ENCODE data around the gene POLRMT.
"Not testable (repeated sequence)": the region's sequence is repeated elsewhere in the genome, so short reads cannot be mapped to it uniquely, and the experiment has no call there.

The POLRMT gene

GRCh38 chr19:588093-588740 lies 45.1 kb downstream of the POLRMT start:
- DNase-seq (ENCODE audit: low read depth) = peak; percentile 82
- H3K4me3 ChIP-seq (ENCODE audit: low read length) = no peak overlapping the region
- TF ChIP-seq, protein P1, sequence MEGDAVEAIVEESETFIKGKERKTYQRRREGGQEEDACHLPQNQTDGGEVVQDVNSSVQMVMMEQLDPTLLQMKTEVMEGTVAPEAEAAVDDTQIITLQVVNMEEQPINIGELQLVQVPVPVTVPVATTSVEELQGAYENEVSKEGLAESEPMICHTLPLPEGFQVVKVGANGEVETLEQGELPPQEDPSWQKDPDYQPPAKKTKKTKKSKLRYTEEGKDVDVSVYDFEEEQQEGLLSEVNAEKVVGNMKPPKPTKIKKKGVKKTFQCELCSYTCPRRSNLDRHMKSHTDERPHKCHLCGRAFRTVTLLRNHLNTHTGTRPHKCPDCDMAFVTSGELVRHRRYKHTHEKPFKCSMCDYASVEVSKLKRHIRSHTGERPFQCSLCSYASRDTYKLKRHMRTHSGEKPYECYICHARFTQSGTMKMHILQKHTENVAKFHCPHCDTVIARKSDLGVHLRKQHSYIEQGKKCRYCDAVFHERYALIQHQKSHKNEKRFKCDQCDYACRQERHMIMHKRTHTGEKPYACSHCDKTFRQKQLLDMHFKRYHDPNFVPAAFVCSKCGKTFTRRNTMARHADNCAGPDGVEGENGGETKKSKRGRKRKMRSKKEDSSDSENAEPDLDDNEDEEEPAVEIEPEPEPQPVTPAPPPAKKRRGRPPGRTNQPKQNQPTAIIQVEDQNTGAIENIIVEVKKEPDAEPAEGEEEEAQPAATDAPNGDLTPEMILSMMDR (IDR thresholded peaks at IDR 0.05; ENCODE audit: insufficient read depth, low read depth, low read length, missing control alignments) = peak; percentile 68

DNA sequence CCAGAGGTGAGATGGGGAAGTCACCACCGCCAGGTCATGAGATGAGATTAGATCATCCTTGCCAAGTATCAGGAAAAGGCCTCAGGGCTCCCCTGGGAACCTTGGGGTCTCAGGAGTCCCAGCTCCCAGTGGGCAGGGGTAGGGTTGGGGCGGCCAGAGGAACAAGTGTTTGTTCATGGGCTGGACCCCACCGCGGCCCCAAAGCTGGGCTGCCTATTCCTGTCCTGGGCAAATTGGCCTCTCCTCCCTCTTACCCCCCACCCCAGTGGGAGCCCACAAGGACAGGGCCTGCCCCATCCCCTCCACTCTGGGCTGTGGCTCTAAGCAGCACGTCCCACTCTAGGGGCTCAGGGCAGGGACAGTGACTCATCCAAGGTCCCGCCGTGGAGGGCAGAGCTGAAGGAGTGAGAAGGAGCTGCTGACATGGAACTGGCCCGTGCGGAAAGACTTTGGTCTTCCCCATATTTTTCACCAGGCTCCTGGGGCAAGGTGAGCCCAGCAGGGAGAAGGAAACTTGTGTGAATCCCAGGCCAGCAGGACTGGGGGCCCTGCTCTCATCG lies 47.7 kb downstream of the POLRMT start:
- TF ChIP-seq, protein P1 (IDR thresholded peaks at IDR 0.05; ENCODE audit: insufficient read depth, low read depth, low read length, missing control alignments) = no peak
- no peak overlapping the region for H3K4me3 ChIP-seq (ENCODE audit: low read length)
- no peak for DNase-seq (ENCODE audit: low read depth)

DNA sequence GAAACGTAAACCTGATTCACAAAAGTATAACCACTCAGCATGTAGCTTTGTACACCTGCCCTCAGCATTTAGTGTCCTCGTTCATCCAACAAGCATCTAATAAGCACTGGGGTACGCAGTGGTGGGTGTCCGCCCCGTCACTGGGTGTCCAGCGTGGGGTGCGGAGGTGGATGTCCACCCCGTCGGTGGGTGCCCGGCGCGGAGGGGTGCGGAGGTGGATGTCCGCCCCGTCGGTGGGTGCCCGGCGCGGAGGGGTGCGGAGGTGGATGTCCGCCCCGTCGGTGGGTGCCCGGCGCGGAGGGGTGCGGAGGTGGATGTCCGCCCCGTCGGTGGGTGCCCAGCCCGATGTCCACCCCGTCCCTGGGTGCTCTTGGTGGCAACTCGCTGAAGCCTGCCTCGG lies 48.2 kb downstream of the POLRMT start:
- not testable (repeated sequence) for DNase-seq (ENCODE audit: low read depth); H3K4me3 ChIP-seq (ENCODE audit: low read length)

DNA sequence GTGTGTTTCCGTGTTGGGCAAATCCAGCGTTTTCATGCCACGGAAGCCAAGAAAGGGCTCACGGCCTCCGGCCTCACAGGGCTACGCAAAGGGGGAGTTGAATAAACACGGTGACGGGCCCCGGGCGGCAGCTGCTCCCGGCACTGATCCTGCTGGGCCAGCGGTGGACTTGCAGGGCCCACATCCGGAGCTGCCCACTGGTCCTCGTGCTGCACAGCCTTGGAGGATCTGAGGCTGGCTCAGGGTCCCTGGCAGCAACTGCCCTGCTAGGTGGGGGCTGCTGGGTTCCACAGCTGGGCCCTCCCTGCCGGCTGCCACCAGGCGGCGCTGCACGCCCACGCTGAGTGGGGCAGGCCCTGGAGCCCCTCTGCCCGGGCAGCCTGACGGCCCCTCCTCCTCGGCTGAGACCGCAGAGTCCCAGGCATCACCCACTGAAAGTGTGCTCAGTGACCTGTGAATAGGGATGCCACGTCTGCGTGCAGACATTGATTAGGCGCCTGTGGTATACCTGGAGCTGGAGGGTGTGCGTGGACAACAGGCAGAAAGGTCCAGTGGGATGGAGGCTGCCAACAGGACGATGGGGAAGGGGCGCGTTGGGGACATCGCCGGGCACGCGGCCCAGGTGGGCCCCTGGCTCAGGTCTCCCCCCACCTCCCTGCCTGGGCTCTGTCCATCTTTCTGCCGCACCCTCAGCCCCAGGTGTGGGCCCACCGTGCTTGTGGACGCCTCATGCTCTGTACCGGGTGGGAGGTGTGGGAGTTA lies 48.9 kb downstream of the POLRMT start:
- peak; percentile 32 for DNase-seq (ENCODE audit: low read depth)
- no peak overlapping the region for H3K4me3 ChIP-seq (ENCODE audit: low read length)
- TF ChIP-seq, protein P1 (IDR thresholded peaks at IDR 0.05; ENCODE audit: insufficient read depth, low read depth, low read length, missing control alignments) = peak; percentile 59

DNA sequence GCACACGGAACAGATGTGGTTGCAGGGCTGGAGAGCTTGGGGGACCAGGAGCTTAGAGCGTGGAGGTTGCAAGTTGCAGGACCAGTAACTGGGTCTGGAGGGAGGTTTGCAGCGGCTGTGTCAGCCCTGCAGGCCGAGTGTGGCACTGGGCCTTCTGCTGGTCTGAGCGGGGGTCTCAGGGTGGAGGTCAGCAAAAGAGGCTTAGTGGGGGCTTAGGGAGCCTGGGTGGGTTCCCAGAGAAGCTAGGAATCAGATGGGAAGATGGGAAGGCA lies 49.4 kb downstream of the POLRMT start:
- no peak overlapping the region for H3K4me3 ChIP-seq (ENCODE audit: low read length)
- TF ChIP-seq, protein P1 (IDR thresholded peaks at IDR 0.05; ENCODE audit: insufficient read depth, low read depth, low read length, missing control alignments) = no peak
- no peak for DNase-seq (ENCODE audit: low read depth)

- no peak overlapping the region for H3K4me3 ChIP-seq (ENCODE audit: low read length)
Observed at GRCh38 chr19:583198-583967, 50.0 kb downstream of the POLRMT start.

More at GRCh38 chr19:583198-583967, 50.0 kb downstream of the POLRMT start:
- TF ChIP-seq, protein P1 (IDR thresholded peaks at IDR 0.05; ENCODE audit: insufficient read depth, low read depth, low read length, missing control alignments) = no peak
- no peak for DNase-seq (ENCODE audit: low read depth)

Measured in epithelial cell of esophagus (primary cell).